Astrocyte (in vitro differentiated cells and primary cell): Measurements from ENCODE around the gene ACADSB. TPM values are rescaled to one million over a fixed set of nuclear protein-coding genes. Genes with fewer than 3 reads are reported as not detected.

Experiments used
- DNase-seq: peaks from one replicate; pipeline ENCODE4 v3.0.0-alpha.2; 2010; ENCODE audit warnings: low read depth
- FAIRE-seq: peaks from 2 replicates; lab custom pipeline; 2011; peaks lifted over from hg19 to GRCh38; lab: Jason Lieb, UNC
- H2AFZ ChIP-seq: 2 replicates; pipeline ENCODE4 v1.6.0; 2012; ENCODE audit warnings: low read depth, low read length, inconsistent platforms
- H3K27ac ChIP-seq: 2 replicates; pipeline ENCODE4 v1.5.1; 2011; ENCODE audit warnings: low read depth, low read length, inconsistent platforms
- H3K27me3 ChIP-seq: 2 replicates; pipeline ENCODE4 v1.6.0; 2011; ENCODE audit warnings: low read length, inconsistent platforms; ENCODE audit not compliant: insufficient read depth
- H3K36me3 ChIP-seq: 2 replicates; pipeline ENCODE4 v1.5.1; 2011; ENCODE audit warnings: low read length, inconsistent platforms; ENCODE audit not compliant: insufficient read depth
- H3K4me1 ChIP-seq: 2 replicates; pipeline ENCODE4 v1.5.1; 2011; ENCODE audit warnings: low read length, inconsistent platforms; ENCODE audit not compliant: insufficient read depth
- H3K4me2 ChIP-seq: 2 replicates; pipeline ENCODE4 v1.6.0; 2012; ENCODE audit warnings: low read length, inconsistent platforms
- H3K4me3 ChIP-seq: 2 replicates; pipeline ENCODE4 v1.5.1; 2011; ENCODE audit warnings: low read depth, mild to moderate bottlenecking, low read length, inconsistent platforms; ENCODE audit not compliant: insufficient read depth
- H3K79me2 ChIP-seq: 2 replicates; pipeline ENCODE4 v1.6.0; 2012; ENCODE audit warnings: mild to moderate bottlenecking, low read length, inconsistent platforms; ENCODE audit not compliant: insufficient read depth
- H3K9ac ChIP-seq: 2 replicates; pipeline ENCODE4 v1.6.0; 2012; ENCODE audit warnings: mild to moderate bottlenecking, low read length, inconsistent platforms
- H3K9me3 ChIP-seq: 2 replicates; pipeline ENCODE4 v1.5.1; 2012; ENCODE audit warnings: low read depth, mild to moderate bottlenecking, low read length, inconsistent platforms; ENCODE audit not compliant: insufficient read depth
- H4K20me1 ChIP-seq: 2 replicates; pipeline ENCODE4 v1.6.0; 2012; ENCODE audit warnings: low read length, inconsistent platforms; ENCODE audit not compliant: insufficient read depth
- H3K27ac Mint-ChIP-seq: one replicate; pipeline ENCODE4 v1.8.0; 2021; ENCODE audit warnings: mild to moderate bottlenecking, mixed read lengths; ENCODE audit not compliant: unreplicated experiment
- H3K27me3 Mint-ChIP-seq: one replicate; pipeline ENCODE4 v1.8.0; 2021; ENCODE audit warnings: low read depth, mixed read lengths; ENCODE audit not compliant: unreplicated experiment
- H3K36me3 Mint-ChIP-seq: one replicate; pipeline ENCODE4 v1.8.0; 2021; ENCODE audit warnings: low read depth, mixed read lengths; ENCODE audit not compliant: unreplicated experiment
- H3K4me1 Mint-ChIP-seq: one replicate; pipeline ENCODE4 v1.8.0; 2021; ENCODE audit warnings: low read depth, mixed read lengths; ENCODE audit not compliant: unreplicated experiment
- H3K4me3 Mint-ChIP-seq: one replicate; pipeline ENCODE4 v1.8.0; 2021; ENCODE audit warnings: mild to moderate bottlenecking, moderate library complexity, mixed read lengths; ENCODE audit not compliant: unreplicated experiment
- H3K9me3 Mint-ChIP-seq: one replicate; pipeline ENCODE4 v1.8.0; 2021; ENCODE audit warnings: mild to moderate bottlenecking, mixed read lengths; ENCODE audit not compliant: unreplicated experiment
- CTCF ChIP-seq: IDR thresholded peaks from 2 replicates; pipeline ENCODE4 v1.5.1; 2011; ENCODE audit warnings: low read depth, mild to moderate bottlenecking, inconsistent platforms, low read length, moderate library complexity; ENCODE audit not compliant: insufficient read depth
- EZH2 ChIP-seq: IDR thresholded peaks from 2 replicates; pipeline ENCODE4 v1.6.1; 2012; ENCODE audit warnings: mild to moderate bottlenecking, low read length, inconsistent platforms; ENCODE audit not compliant: insufficient read depth
- total RNA-seq: library from RNA; stranded (reverse); gene quantifications from 2 replicates; pipeline ENCODE4 v1.2.1, GENCODE V29; 2021

Gene ACADSB
- total RNA-seq, 1 donor from 2014 or later, result 10.0 TPM

GRCh38 chr10:123073187-123073586 is 64.4 kb downstream of the ACADSB start:
- no peak overlapping the region for H3K27ac ChIP-seq
- no peaks in the 10 kb centered on the region for H4K20me1 ChIP-seq
- no peak for TF ChIP-seq EZH2
- TF ChIP-seq CTCF, result no peak
- H3K36me3 ChIP-seq, result no peaks in the 10 kb centered on the region
- no peaks in the 10 kb centered on the region for H3K9me3 ChIP-seq
- no peaks in the 10 kb centered on the region for H3K27me3 ChIP-seq
- H3K27me3 Mint-ChIP-seq, result peaks cover 39% of the 10 kb centered on the region
- H3K9ac ChIP-seq, result no peak overlapping the region
- H3K79me2 ChIP-seq, result no peaks in the 10 kb centered on the region
- H3K27ac Mint-ChIP-seq, result no peak overlapping the region
- no peak for FAIRE-seq
- no peak for DNase-seq
- no peak overlapping the region for H3K4me3 ChIP-seq
- no peaks in the 10 kb centered on the region for H3K36me3 Mint-ChIP-seq
- H3K4me2 ChIP-seq, result no peak overlapping the region
- H3K4me1 Mint-ChIP-seq, result no peaks in the 10 kb centered on the region
- peaks cover 2% of the 10 kb centered on the region for H3K9me3 Mint-ChIP-seq
- H3K4me3 Mint-ChIP-seq, result no peak overlapping the region
- no peak overlapping the region for H2AFZ ChIP-seq
- H3K4me1 ChIP-seq, result no peaks in the 10 kb centered on the region

GRCh38 chr10:123074215-123074614 is 65.4 kb downstream of the ACADSB start:
- peaks cover 36% of the 10 kb centered on the region for H3K27me3 Mint-ChIP-seq
- no peak overlapping the region for H3K4me3 ChIP-seq
- H3K9ac ChIP-seq, result no peak overlapping the region
- H3K27ac ChIP-seq, result no peak overlapping the region
- H3K4me1 Mint-ChIP-seq, result no peaks in the 10 kb centered on the region
- no peak overlapping the region for H2AFZ ChIP-seq
- DNase-seq (no peak), FAIRE-seq (no peak)
- no peak overlapping the region for H3K4me3 Mint-ChIP-seq
- H3K27me3 ChIP-seq, result no peaks in the 10 kb centered on the region
- TF ChIP-seq CTCF (no peak), EZH2 (no peak)
- H4K20me1 ChIP-seq, result no peaks in the 10 kb centered on the region
- no peaks in the 10 kb centered on the region for H3K9me3 Mint-ChIP-seq
- no peak overlapping the region for H3K4me2 ChIP-seq
- no peaks in the 10 kb centered on the region for H3K36me3 Mint-ChIP-seq
- H3K36me3 ChIP-seq, result no peaks in the 10 kb centered on the region
- no peaks in the 10 kb centered on the region for H3K4me1 ChIP-seq
- H3K79me2 ChIP-seq, result no peaks in the 10 kb centered on the region
- no peaks in the 10 kb centered on the region for H3K9me3 ChIP-seq
- no peak overlapping the region for H3K27ac Mint-ChIP-seq

- Mint-ChIP-seq H3K27ac (no peak overlapping the region), H3K36me3 (no peaks in the 10 kb centered on the region), H3K4me1 (no peaks in the 10 kb centered on the region), H3K9me3 (no peaks in the 10 kb centered on the region), H3K27me3 (peaks cover 25% of the 10 kb centered on the region), H3K4me3 (no peak overlapping the region)
- Histone ChIP-seq H3K4me2 (no peak overlapping the region), H3K27ac (no peak overlapping the region), H3K4me1 (no peaks in the 10 kb centered on the region), H3K79me2 (no peaks in the 10 kb centered on the region), H3K27me3 (no peaks in the 10 kb centered on the region), H3K36me3 (no peaks in the 10 kb centered on the region), H3K9ac (no peak overlapping the region), H3K4me3 (no peak overlapping the region), H3K9me3 (no peaks in the 10 kb centered on the region), H4K20me1 (no peaks in the 10 kb centered on the region), H2AFZ (no peak overlapping the region)
- TF ChIP-seq EZH2, result no peak
- no peak for TF ChIP-seq CTCF
- DNase-seq, result no peak
- no peak for FAIRE-seq
These were observed 73.1 kb downstream of the ACADSB start for GRCh38 chr10:123081896-123082295.
